Endothelial cell of umbilical vein (primary cell): ENCODE results near the gene GLUL. TPM values are rescaled to one million over a fixed set of nuclear protein-coding genes. Genes with fewer than 3 reads are reported as not detected.

Experiments
- BruUV-seq: library from RNA; stranded (reverse); fragments of 400-500 nt; replicated peaks from 2 replicates; lab custom pipeline; 2021; lab: Mats Ljungman, UMichigan
- CTCF ChIA-PET: fragments of 300-600, 350-600 bp; sonication (Branson Sonifier 250); formaldehyde crosslinking; loops from one replicate; lab custom pipeline; 2021; ENCODE audit warnings: antibody characterized with exemption, inconsistent platforms; lab: Charles Lee
- POLR2A ChIA-PET: fragments of 300-600, 350-600 bp; sonication (Branson Sonifier 250); formaldehyde crosslinking; loops from one replicate; lab custom pipeline; 2021; ENCODE audit warnings: antibody characterized with exemption, inconsistent platforms; lab: Charles Lee
- DNase-seq: peaks from one replicate; pipeline ENCODE4 v3.0.0-alpha.2; 2011; ENCODE audit warnings: low read depth, low spot score
- FAIRE-seq: peaks from 2 replicates; lab custom pipeline; 2011; peaks lifted over from hg19 to GRCh38; lab: Jason Lieb, UNC
- H2AFZ ChIP-seq: 2 replicates; pipeline ENCODE4 v1.6.0; 2012; ENCODE audit warnings: low read depth, low read length, control low read depth, inconsistent platforms
- H3K27ac ChIP-seq: 2 replicates; pipeline ENCODE4 v1.5.1; 2011; ENCODE audit warnings: low read depth, mild to moderate bottlenecking, control low read depth, low read length, moderate library complexity; ENCODE audit not compliant: insufficient read depth
- H3K27me3 ChIP-seq, 2 experiments: 2 replicates each; pipeline versions ENCODE4 v1.6.0 to v1.6.1; 2011; ENCODE audit warnings: low read length in 2 of 2, mixed read lengths in 1 of 2; ENCODE audit not compliant: control insufficient read depth in 2 of 2, insufficient read depth in 2 of 2
- H3K36me3 ChIP-seq, 2 experiments: 2 replicates in 1 of 2; 3 replicates in 1 of 2; pipeline ENCODE4 v1.5.1; 2011; ENCODE audit warnings: low read length in 2 of 2, mild to moderate bottlenecking in 1 of 2, moderate library complexity in 1 of 2; ENCODE audit not compliant: control insufficient read depth in 2 of 2, insufficient read depth in 2 of 2; ENCODE audit errors: extremely low read depth in 1 of 2
- H3K4me1 ChIP-seq: 3 replicates; pipeline ENCODE4 v1.5.1; 2011; ENCODE audit warnings: mild to moderate bottlenecking, low read length; ENCODE audit not compliant: control insufficient read depth, insufficient read depth; ENCODE audit errors: extremely low read depth
- H3K4me2 ChIP-seq: 2 replicates; pipeline ENCODE4 v1.6.1; 2011; ENCODE audit warnings: low read length, control low read depth, mixed read lengths; ENCODE audit not compliant: insufficient read depth
- H3K4me3 ChIP-seq, 3 experiments: fragments of 200-600 bp in 1 of 3; sonication (generic), shearing (Covaris generic) in 1 of 3; replicated peaks in 1 of 3; 2 replicates each; pipeline ENCODE4 v1.5.1; 2011 to 2016; ENCODE audit warnings: control low read depth in 3 of 3, low read length in 3 of 3, mild to moderate bottlenecking in 2 of 3, inconsistent platforms in 1 of 3, low read depth in 1 of 3, moderate library complexity in 1 of 3; ENCODE audit not compliant: insufficient read depth in 1 of 3
- H3K79me2 ChIP-seq: 2 replicates; pipeline ENCODE4 v1.6.0; 2012; ENCODE audit warnings: low read length, inconsistent platforms; ENCODE audit not compliant: control insufficient read depth, insufficient read depth
- H3K9ac ChIP-seq: replicated peaks from 2 replicates; pipeline ENCODE3; 2011; ENCODE audit warnings: low read length, control low read depth; ENCODE audit not compliant: insufficient read depth; ENCODE audit errors: extremely low read depth
- H3K9me1 ChIP-seq: replicated peaks from 3 replicates; pipeline ENCODE4 v1.6.0; 2011; ENCODE audit warnings: mild to moderate bottlenecking, low read length; ENCODE audit not compliant: control insufficient read depth, insufficient read depth; ENCODE audit errors: extremely low read depth
- H3K9me3 ChIP-seq: replicated peaks from 2 replicates; pipeline ENCODE4 v1.5.1; 2012; ENCODE audit warnings: low read length, inconsistent platforms; ENCODE audit not compliant: control insufficient read depth, insufficient read depth
- H4K20me1 ChIP-seq: replicated peaks from 2 replicates; pipeline ENCODE3; 2011; ENCODE audit warnings: mild to moderate bottlenecking, low read length; ENCODE audit not compliant: control insufficient read depth, insufficient read depth; ENCODE audit errors: extremely low read depth
- CTCF ChIP-seq, 2 donors: IDR thresholded peaks; 1 replicate in 1 of 2; 2 replicates in 1 of 2; pipeline ENCODE4 v1.5.1; 2011; ENCODE audit warnings: low read length in 2 of 2, mild to moderate bottlenecking in 2 of 2, moderate library complexity in 2 of 2, control low read depth in 1 of 2, inconsistent platforms in 1 of 2, low read depth in 1 of 2; ENCODE audit not compliant: insufficient read depth in 1 of 2; ENCODE audit errors: extremely low read depth in 1 of 2
- EZH2 ChIP-seq: IDR thresholded peaks from 2 replicates; pipeline ENCODE4 v1.6.1; 2012; ENCODE audit warnings: borderline replicate concordance, low read depth, mild to moderate bottlenecking, moderate library complexity, low read length, inconsistent platforms; ENCODE audit not compliant: severe bottlenecking
- FOS ChIP-seq: IDR thresholded peaks from 2 replicates; pipeline ENCODE4 v1.6.1; 2011; ENCODE audit warnings: mild to moderate bottlenecking, low read length, moderate library complexity, borderline replicate concordance; ENCODE audit not compliant: insufficient read depth
- GATA2 ChIP-seq: IDR thresholded peaks from 2 replicates; pipeline ENCODE4 v1.7.0; 2011; ENCODE audit warnings: low read depth, mild to moderate bottlenecking, moderate library complexity, mixed read lengths, low read length; ENCODE audit not compliant: insufficient read length, insufficient read depth
- JUN ChIP-seq: IDR thresholded peaks from 2 replicates; pipeline ENCODE4 v1.6.1; 2011; ENCODE audit warnings: borderline replicate concordance, low read depth; ENCODE audit not compliant: insufficient read length, insufficient read depth
- MAX ChIP-seq: IDR thresholded peaks from 2 replicates; pipeline ENCODE4 v1.6.1; 2011; ENCODE audit not compliant: insufficient read depth, insufficient read length
- MYC ChIP-seq: IDR thresholded peaks from one replicate; pipeline ENCODE4 v1.6.1; 2011; ENCODE audit warnings: mild to moderate bottlenecking, low read depth, low read length
- POLR2A ChIP-seq: IDR thresholded peaks from 2 replicates; pipeline ENCODE4 v1.6.1; 2012; ENCODE audit warnings: low read depth, mild to moderate bottlenecking, control low read depth, low read length
- POLR2AphosphoS5 ChIP-seq: IDR thresholded peaks from 2 replicates; pipeline ENCODE4 v1.6.1; 2012; ENCODE audit warnings: low read depth, mild to moderate bottlenecking, control low read depth, low read length, moderate library complexity; ENCODE audit not compliant: insufficient read depth
- dilution Hi-C: fragments of 300-500 bp; cut with MboI; formaldehyde crosslinking; loops from one replicate; pipeline ENCODE4 v1.15.0; 2019; ENCODE audit warnings: low sequenced_read_pairs; ENCODE audit not compliant: extremely low pct_ligation_motif_present
- intact Hi-C: fragments of 100-400 bp; cut with micrococcal nuclease; formaldehyde crosslinking; loops from one replicate; pipeline ENCODE4 v1.10.0; 2022
- polyA plus RNA-seq, 4 experiments: library from polyadenylated mRNA; depleted of rRNA in 3 of 4; stranded (reverse) in 3 of 4; unstranded in 1 of 4; fragments of >200 nt; gene quantifications; 2 replicates each; pipeline versions ENCODE4 v1.2.1 to v1.2.3, GENCODE V29; 2011 to 2012; ENCODE audit warnings: missing spikeins in 1 of 4
- total RNA-seq: library from RNA; stranded (reverse); gene quantifications from 2 replicates; pipeline ENCODE4 v1.2.3, GENCODE V29; 2021

Gene GLUL
- total and polyA plus RNA-seq, 2 donors (not counting 3 experiments of a cell fraction or from before 2014, with no cell fraction given), result 172 to 187 TPM

GRCh38 chr1:182367926-182368325 is 23.7 kb downstream of the GLUL start:
- ChIA-PET POLR2A (no interaction called here), CTCF (interaction anchor here (1.5 kb wide), 1 partner anchor 29 kb away, joined by 4 read pairs; no protein-coding TSS in a partner anchor)
- no TSS peak for BruUV-seq
- TF ChIP-seq POLR2AphosphoS5 (no peak), POLR2A (no peak), MYC (no peak), EZH2 (no peak), JUN (no peak), FOS (no peak), GATA2 (no peak), CTCF (IDR thresholded peaks at IDR 0.05; ENCODE audit: extremely low read depth in 1 of 2, insufficient read depth in 1 of 2, low read depth in 1 of 2, low read length in 2 of 2) (no peak), MAX (no peak)
- Histone ChIP-seq H3K9ac (no peak overlapping the region), H4K20me1 (no peaks in the 10 kb centered on the region), H3K4me3 (no peak overlapping the region), H3K27me3 (peaks cover 0 to 5% of the 10 kb centered on the region in 2 experiments), H3K9me3 (no peaks in the 10 kb centered on the region), H3K9me1 (no peaks in the 10 kb centered on the region), H2AFZ (no peak overlapping the region), H3K4me2 (no peak overlapping the region), H3K27ac (no peak overlapping the region), H3K4me1 (no peaks in the 10 kb centered on the region), H3K79me2 (no peaks in the 10 kb centered on the region), H3K36me3 (no peaks in the 10 kb centered on the region)
- intact Hi-C loops (no loop called here), dilution Hi-C loops (no loop called here)
- DNase-seq, result no peak
- no peak for FAIRE-seq
